Astrocyte (in vitro differentiated cells and primary cell): ENCODE measurements around the gene UTP4.

Experiments used
- CTCF ChIP-seq: IDR thresholded peaks from 2 replicates; pipeline ENCODE4 v1.5.1; 2011; ENCODE audit warnings: low read depth, mild to moderate bottlenecking, inconsistent platforms, low read length, moderate library complexity; ENCODE audit not compliant: insufficient read depth
- EZH2 ChIP-seq: IDR thresholded peaks from 2 replicates; pipeline ENCODE4 v1.6.1; 2012; ENCODE audit warnings: mild to moderate bottlenecking, low read length, inconsistent platforms; ENCODE audit not compliant: insufficient read depth

DNA sequence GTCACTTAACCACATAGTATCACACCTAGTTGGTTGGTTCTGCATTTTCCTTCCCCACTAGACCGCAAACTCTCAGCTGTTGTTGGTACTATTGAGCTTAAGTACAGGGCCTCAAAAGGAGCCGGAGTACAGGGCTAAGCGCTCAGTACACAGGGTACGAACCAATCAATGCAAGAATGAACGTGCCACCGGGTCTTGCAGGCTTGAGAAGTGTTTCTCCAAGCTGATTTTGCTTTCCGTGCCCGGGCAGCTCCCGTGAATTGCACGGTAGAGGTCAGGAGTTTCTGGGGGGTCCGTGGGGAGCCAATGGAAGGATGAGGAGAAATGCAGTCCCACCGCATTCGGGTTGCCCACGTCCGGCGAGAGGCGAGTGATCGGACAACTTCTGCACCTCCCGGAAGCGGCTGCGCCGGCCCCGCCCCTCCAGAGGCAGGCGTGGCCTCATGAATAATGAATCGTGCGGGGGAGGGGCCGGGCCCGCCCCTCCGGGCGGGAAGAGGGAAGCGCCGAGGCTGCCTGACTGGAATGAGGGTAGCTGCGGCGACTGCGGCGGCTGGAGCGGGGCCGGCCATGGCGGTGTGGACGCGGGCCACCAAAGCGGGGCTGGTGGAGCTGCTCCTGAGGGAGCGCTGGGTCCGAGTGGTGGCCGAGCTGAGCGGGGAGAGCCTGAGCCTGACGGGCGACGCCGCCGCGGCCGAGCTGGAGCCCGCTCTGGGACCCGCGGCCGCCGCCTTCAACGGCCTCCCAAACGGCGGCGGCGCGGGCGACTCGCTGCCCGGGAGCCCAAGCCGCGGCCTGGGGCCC, 54.4 kb downstream of the UTP4 start, which contains the start of gene SNTB2:
- TF ChIP-seq CTCF (no peak), EZH2 (no peak)
